HG02642 (cell line): ENCODE measurements around the gene KCNJ6.
"Not testable (repeated sequence)": the region's sequence is repeated elsewhere in the genome, so short reads cannot be mapped to it uniquely, and the experiment has no call there.

ENCODE experiments used
- ATAC-seq: cut with Tn5 transposase; IDR thresholded peaks from one replicate; pipeline ENCODE4 v1.9.1; 2021; ENCODE audit warnings: mild to moderate bottlenecking; ENCODE audit not compliant: unreplicated experiment, poor library complexity

The KCNJ6 gene

DNA sequence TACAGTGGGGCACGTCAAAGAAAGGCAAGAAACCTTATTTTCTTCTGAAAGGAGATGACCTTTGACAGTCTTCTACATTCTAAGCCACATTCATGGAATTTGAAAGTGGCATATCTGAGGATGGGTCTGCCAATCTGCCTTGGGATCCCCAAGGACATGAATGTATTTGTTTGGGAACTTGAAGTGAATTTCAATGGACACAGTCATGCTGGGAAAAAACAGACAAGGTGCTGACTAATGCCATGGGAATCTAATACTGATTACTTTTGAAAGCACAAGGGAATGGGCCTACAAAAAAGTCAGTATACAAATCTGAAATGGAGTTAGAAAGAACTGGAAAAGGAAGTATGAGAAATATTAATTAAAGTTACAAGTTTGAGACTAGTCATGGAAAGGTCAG lies 128.8 kb downstream of the KCNJ6 start:
- no peak for ATAC-seq

DNA sequence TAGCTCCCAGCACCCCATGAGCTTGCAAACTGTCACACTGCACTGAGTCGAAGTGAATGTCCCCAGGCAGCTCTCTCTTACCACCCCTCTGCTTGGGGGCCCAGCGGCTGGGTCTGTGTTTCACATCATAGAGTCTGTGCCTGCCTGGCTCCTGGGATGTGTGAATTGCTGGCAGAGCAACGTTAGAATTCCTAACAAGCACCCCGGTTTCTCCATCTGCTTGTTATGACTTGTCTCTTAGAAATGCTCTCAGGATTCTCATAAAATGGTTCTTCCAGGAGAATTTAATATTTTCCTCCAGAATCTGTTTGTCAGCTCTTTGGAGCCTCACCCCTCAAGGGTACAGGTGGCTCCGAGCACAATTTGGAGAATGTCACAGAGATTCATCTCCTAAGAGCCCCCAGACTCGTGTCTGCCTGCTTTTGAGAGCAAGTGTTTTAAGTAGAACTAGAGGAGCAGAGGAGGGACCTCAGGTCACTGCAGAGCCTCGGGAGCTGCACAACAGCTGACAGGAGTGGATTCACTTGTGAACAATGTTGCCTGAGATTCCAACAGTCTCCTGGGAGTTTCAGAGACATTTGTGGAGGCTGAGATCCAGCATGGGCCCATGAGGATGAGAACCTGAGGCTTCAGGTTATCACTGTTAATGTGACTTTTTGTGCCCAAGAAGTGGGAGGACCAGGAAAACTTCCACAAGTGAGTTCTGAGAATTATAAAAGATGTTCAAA lies 131.5 kb downstream of the KCNJ6 start:
- no peak for ATAC-seq

GRCh38 chr21:37783016-37783415 lies 133.2 kb downstream of the KCNJ6 start:
- no peak for ATAC-seq

DNA sequence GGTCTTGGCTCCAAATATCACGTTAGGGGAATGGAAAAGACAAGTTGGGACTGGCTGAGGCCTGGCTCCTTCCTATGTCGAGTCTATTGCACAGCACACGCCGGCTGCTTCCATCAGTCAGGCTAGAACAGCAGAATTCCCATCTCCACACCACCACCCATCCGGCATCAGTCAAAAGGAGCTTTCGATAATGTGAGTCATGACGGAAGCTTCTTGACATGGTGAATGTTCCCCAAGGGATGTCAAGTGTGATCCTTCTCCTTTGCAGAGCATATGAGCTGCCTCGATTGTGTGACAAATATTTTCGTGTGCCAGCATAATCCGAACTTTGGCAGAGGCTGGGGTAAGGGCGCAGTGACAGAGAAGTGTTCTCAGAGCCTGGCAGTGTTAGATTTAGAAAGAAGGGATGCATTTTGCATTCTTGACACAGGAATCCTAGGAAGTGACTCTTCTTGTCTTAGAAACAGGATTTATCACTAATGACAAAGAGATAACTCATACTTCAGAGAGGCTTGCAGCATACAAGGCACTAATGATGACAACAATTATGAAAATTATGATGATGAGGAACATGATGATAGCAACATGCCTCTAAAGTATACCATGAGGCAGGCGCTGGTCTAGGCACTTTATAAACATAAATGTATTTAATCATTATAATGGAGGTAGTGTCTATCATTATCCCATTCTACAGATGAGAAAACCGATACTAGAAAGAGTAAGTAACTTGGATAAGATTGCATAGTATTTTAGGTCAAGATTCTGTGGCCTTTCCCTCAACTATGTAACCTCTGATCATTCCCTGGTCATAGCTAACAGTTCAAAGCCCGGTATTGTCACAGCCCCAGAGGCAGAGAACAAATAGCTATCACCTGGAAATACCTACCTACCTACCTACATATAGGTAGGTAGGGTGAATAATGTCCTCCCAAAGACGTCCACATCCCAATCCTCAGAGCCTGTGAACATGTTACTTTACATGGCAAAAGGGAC lies 135.0 kb downstream of the KCNJ6 start:
- ATAC-seq = no peak

- ATAC-seq = no peak
Measured at GRCh38 chr21:37771181-37771580, 145.1 kb downstream of the KCNJ6 start.

DNA sequence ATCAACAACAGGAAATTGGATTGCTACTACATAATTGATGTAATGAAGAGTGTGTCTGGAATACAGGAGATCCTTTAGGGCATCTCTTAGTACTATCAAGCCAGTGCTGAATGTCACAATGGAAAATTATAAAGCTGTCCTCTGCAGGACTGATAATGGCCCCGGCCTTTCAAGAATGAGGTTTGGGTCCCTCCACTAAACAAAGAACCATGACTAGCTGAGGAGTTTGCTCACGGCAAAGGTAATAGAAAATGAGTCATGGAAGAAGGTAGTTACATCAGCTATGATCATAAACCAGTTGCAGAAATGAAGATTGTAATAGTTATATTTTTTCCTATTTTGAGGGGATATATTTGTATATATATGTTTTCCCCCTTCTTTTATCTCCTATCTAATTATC lies 145.8 kb downstream of the KCNJ6 start:
- ATAC-seq = no peak

DNA sequence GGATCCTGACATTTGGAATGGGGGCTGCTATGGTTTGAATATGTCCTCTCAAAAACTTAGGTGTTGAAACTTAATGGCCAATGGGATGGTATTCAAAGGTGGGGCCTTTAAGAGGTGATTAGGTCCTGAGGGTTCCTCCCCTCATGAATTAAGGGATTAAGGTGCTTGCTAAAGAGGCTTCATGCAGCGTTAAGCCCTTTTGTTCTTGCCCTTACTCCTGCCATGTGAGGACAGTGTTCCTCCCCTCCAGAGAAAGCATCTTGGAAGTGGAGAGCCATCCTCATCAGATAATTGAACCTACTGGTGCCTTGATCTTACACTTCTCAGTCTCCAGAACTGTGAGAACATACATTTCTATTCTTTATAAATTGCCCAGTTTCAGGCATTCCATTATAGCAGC lies 146.6 kb downstream of the KCNJ6 start:
- no peak for ATAC-seq

DNA sequence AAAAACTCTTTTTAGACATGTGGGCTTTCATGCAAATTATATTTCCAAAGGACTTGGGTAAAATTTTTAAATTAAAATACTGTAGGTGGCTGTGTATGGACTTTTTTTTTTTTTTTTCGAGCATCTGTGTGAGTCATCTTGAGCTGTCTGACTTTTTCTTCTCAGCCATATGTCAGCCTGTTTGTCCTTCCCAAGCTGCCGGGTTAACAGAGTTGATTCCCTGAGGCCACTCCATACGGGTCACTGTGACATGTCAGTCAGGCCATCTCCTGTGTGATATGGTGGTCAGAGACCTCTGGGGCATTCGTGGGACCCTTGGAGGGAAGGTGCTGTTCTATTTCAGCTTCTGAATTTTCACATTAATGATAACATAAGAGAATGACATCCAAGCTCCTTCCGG lies 148.3 kb downstream of the KCNJ6 start:
- ATAC-seq = no peak

DNA sequence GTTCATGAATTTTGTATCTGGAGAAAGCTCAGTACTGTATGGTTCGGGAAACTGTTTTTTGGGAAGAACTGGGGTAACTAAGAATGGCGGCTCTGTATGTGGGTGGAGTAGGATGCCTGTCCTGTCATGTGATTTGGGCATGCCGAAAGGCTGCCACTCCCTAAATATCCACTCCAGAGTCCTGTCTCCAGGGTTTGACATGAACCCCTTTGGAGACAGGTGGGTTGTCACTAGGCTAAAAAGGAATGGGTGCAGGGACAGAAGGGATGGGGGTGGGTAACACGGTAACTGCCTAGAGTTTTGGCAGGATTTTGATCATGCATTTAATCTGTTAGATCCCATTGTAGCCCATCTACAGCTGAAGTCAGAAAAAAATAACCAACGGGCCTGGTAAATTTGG lies 150.1 kb downstream of the KCNJ6 start:
- no peak for ATAC-seq

DNA sequence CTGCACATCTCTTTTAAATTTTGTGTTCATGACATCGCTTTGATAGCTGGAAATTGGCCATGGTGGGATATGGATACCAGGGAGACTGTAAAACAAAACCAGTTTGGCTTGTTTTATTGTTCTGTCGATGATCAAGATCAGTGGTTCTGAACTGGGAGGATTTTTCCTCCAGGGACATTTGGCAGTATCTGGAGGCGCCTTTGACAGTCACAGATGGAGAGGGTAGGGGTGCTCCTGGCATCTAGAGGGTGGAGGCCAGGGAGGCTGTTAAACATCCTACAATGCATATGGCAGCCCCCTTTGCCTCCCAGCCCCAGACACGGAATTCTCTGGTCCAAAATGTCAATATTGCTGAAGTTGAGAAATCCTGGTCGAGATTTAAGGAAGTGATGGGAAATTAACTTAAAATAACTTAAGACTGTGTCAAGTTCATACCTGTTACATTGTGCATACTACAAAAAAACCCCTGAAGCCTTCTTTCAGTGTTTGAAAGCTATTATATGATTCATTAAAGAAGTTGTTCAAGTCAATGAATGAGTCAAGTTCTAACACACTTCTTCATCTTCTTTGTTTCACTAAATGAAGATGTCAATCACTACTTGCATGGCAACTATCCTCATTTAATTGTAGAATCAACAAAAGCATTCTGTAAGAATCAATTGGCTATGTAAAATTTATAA lies 150.9 kb downstream of the KCNJ6 start:
- no peak for ATAC-seq

GRCh38 chr21:37764691-37765090 lies 151.6 kb downstream of the KCNJ6 start:
- ATAC-seq = no peak

DNA sequence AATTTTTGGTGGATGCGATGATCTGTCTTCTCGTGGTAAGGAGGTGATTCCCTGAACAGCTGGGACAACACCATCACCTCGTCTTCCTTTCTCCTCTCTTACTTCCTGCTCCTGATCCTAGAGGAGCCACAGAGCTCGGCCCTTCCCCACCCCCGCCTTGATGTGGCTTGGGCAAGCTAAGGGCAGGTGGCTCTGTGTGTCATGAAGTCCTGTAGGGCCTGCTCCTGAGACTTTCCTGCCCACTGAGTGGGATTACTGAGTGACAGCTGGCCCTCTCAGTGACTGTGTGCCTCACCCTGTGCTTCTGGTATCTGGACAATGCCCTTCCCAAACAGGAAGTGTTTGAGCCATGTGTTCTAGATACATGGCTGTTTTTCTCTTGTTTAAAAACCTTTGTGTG lies 153.0 kb downstream of the KCNJ6 start:
- ATAC-seq = no peak

DNA sequence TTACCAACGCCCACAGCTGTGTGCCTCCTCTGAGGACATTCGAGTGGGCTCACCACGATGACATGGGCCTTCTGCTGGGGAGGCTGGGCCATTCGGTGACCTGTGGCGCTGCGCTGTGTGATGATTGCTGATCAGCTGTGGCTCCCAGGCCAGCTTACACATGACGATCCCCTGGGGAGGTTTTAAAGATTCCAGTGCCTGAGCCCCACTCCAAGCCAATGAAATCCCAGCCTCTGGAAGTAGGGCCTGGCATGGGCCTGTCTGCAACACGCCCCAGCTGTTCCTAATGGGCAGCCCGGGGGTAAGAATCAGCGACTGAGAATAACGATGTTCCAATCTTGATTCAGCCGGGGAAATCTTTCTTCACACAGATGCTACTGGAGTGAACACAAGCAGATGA lies 153.7 kb downstream of the KCNJ6 start:
- ATAC-seq = no peak

GRCh38 chr21:37761406-37761805 lies 154.9 kb downstream of the KCNJ6 start:
- ATAC-seq = not testable (repeated sequence)

GRCh38 chr21:37759777-37760176 lies 156.5 kb downstream of the KCNJ6 start:
- ATAC-seq = no peak

DNA sequence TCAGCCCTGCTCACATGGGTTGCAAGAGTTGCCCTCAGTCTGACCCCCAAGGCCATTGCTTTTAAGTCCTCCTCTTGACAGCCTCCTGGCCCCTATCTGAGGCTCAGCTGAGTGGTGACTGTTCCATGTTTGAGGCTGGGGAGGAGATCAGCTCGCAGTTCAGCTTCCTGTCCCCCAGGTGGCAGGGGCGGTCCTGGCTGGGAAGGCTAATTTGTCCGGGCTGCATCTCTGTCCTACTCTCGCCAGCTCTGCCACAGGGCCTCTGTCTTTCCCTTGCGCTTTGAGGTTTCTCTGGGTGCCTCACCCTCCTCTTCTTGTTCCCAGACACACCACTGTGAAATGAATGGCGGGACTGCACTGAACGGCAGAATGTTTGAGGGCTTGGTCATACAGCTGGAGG lies 157.3 kb downstream of the KCNJ6 start:
- no peak for ATAC-seq

DNA sequence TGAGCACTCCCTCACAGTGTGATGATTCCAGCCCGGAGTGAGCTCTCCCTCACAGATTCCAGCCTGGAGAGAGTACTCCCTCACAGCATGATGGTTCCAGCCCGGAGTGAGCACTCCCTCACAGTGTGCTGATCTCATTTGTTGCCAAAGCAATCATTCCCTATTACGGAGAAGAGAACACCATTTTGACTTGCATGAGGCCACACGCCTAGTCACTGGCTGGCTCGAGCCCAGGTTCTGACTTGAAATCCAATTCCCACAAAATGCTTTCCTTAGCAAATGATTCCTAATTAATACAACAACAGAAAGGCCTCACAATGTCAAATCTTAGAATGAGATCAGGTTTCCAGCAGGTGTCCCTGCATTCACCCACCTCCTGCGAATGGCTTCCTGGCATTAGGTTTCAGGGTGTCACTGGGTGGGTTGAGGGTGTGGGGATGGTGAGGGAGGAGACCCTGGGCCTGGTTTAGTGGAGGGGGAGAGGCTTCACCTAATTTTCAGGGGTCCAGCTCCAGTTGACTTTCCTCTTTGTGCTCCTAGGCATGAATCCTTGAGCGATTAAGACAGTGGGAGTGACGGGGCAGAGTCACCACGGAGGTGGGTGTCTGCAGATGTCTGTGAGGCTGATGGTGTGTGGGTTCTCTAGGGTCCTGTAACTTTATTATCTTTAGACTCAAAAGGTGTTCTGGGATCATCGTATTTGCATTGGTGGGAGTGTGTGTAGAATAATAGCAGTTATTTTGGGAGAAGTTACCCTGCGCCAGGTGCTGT lies 158.5 kb downstream of the KCNJ6 start:
- ATAC-seq = no peak

- no peak for ATAC-seq
Measured at GRCh38 chr21:37753122-37753599, 163.1 kb downstream of the KCNJ6 start.

DNA sequence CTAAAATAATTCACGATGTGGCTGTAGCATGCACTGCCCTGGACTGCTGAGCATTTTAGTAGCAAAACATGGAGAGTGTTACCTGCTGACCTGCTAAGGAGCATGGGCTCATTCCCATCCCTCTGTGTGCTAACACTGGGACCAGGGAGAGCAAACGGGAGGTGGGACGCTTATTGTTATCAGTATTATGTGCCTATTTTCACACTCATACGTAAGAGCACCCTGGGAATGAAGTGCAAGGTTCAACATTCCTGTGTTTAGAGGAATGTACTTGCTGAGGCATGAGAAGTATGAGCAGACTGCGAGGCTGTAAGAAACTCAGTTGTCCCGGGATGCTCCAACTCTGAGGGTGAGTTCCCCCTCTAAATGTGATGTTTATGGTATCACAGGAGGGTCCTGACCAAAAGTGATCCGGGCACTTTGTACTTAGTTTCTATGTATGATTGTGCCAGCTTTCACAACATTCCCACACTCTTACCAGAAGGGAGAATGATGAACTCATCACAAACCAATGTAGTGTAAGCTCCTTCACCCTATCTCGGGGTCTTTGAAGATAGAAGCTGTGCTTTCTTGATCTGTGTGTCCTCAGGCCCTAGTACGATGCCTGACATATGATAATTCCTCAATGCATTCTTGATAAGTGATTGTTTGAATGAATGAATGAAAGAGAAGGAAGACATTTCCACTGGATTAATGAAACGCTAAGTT lies 164.8 kb downstream of the KCNJ6 start:
- no peak for ATAC-seq
